ENCODE measurements around the gene PDGFB.

PDGFB gene

GRCh38 chr22:39247361-39247760, 2.6 kb upstream of the PDGFB start:
- TF ChIP-seq REST (IDR thresholded peaks at IDR 0.05; ENCODE audit: insufficient read depth in 1 of 2, low read depth in 2 of 2, low read length in 2 of 2) (no peak), SIN3A (IDR thresholded peaks at IDR 0.05; ENCODE audit: borderline replicate concordance, insufficient read depth, low read length) (no peak), TAF1 (IDR thresholded peaks at IDR 0.05; ENCODE audit: borderline replicate concordance, insufficient read depth, low read length) (no peak), FOXP2 (optimal IDR thresholded peaks at IDR 0.05; ENCODE audit: borderline replicate concordance, extremely low read depth, extremely low read length, insufficient read depth) (no peak), POLR2AphosphoS5 (IDR thresholded peaks at IDR 0.05; ENCODE audit: low read depth, low read length) (no peak)

GRCh38 chr22:39246690-39247332, 2.0 kb upstream of the PDGFB start:
- TF ChIP-seq TAF1 (IDR thresholded peaks at IDR 0.05; ENCODE audit: borderline replicate concordance, insufficient read depth, low read length) (no peak), REST (IDR thresholded peaks at IDR 0.05; ENCODE audit: insufficient read depth in 1 of 2, low read depth in 2 of 2, low read length in 2 of 2) (no peak), FOXP2 (optimal IDR thresholded peaks at IDR 0.05; ENCODE audit: borderline replicate concordance, extremely low read depth, extremely low read length, insufficient read depth) (no peak)

GRCh38 chr22:39246217-39246616, 1.4 kb upstream of the PDGFB start:
- TF ChIP-seq SIN3A (IDR thresholded peaks at IDR 0.05; ENCODE audit: borderline replicate concordance, insufficient read depth, low read length) = no peak
- TF ChIP-seq POLR2AphosphoS5 (IDR thresholded peaks at IDR 0.05; ENCODE audit: low read depth, low read length) = no peak
- TF ChIP-seq FOXP2 (optimal IDR thresholded peaks at IDR 0.05; ENCODE audit: borderline replicate concordance, extremely low read depth, extremely low read length, insufficient read depth) = no peak
- TF ChIP-seq TAF1 (IDR thresholded peaks at IDR 0.05; ENCODE audit: borderline replicate concordance, insufficient read depth, low read length) = no peak
- TF ChIP-seq REST (IDR thresholded peaks at IDR 0.05; ENCODE audit: insufficient read depth in 1 of 2, low read depth in 2 of 2, low read length in 2 of 2) = no peak

GRCh38 chr22:39245130-39246039, 603 bp upstream of the PDGFB start:
- no peak for TF ChIP-seq REST (IDR thresholded peaks at IDR 0.05; ENCODE audit: insufficient read depth in 1 of 2, low read depth in 2 of 2, low read length in 2 of 2)
- no peak for TF ChIP-seq SIN3A (IDR thresholded peaks at IDR 0.05; ENCODE audit: borderline replicate concordance, insufficient read depth, low read length)
- TF ChIP-seq TAF1 (IDR thresholded peaks at IDR 0.05; ENCODE audit: borderline replicate concordance, insufficient read depth, low read length) = no peak
- no peak for TF ChIP-seq POLR2AphosphoS5 (IDR thresholded peaks at IDR 0.05; ENCODE audit: low read depth, low read length)
- TF ChIP-seq FOXP2 (optimal IDR thresholded peaks at IDR 0.05; ENCODE audit: borderline replicate concordance, extremely low read depth, extremely low read length, insufficient read depth) = no peak
